B cell (primary cell): ENCODE data around the gene PAK1IP1. TPM values are rescaled to one million over a fixed set of nuclear protein-coding genes. Genes with fewer than 3 reads are reported as not detected.

Experiments used
- ATAC-seq: fragments of 200-7000 bp; cut with Tn5 transposase; one replicate; pipeline ENCODE4 v1.10.0; 2021; ENCODE audit warnings: low read depth, mild to moderate bottlenecking, moderate number of reproducible peaks, moderate library complexity
- CTCF ChIA-PET: fragments of 350-600 bp; sonication (Branson Sonifier 250); formaldehyde crosslinking; loops from one replicate; lab custom pipeline; 2021; ENCODE audit warnings: antibody characterized with exemption, inconsistent platforms; lab: Charles Lee
- POLR2A ChIA-PET: fragments of 350-600 bp; sonication (Branson Sonifier 250); formaldehyde crosslinking; loops from one replicate; lab custom pipeline; 2021; ENCODE audit warnings: antibody characterized with exemption; lab: Charles Lee
- DNase-seq: peaks from one replicate; pipeline ENCODE4 v3.0.0; 2013
- H2AFZ ChIP-seq: 2 replicates; pipeline ENCODE4 v1.6.1; 2012; ENCODE audit warnings: mild to moderate bottlenecking, low read depth, low read length; ENCODE audit not compliant: insufficient read depth, poor library complexity, severe bottlenecking
- H3K27ac ChIP-seq, 2 donors: 1 replicate in 1 of 2; 2 replicates in 1 of 2; pipeline ENCODE4 v1.5.1; 2012 to 2013; ENCODE audit warnings: low read length in 2 of 2, mild to moderate bottlenecking in 2 of 2, moderate library complexity in 1 of 2
- H3K27me3 ChIP-seq, 4 experiments: fragments of 200-600 bp in 1 of 4; sonication (generic) in 1 of 4; replicated peaks in 1 of 4; 1 replicate in 2 of 4; 2 replicates in 2 of 4; pipeline versions ENCODE4 v1.6.1 to v1.7.0; 2013 to 2016; ENCODE audit warnings: low read length in 3 of 4, mild to moderate bottlenecking in 2 of 4, mixed read lengths in 1 of 4, moderate library complexity in 1 of 4; ENCODE audit not compliant: insufficient read depth in 4 of 4, control insufficient read depth in 3 of 4; ENCODE audit errors: control extremely low read depth in 1 of 4
- H3K36me3 ChIP-seq, 2 experiments: replicated peaks in 1 of 2; 1 replicate in 1 of 2; 2 replicates in 1 of 2; pipeline versions ENCODE4 v1.6.1 to v1.7.1; 2013; ENCODE audit warnings: low read length in 1 of 2; ENCODE audit not compliant: insufficient read depth in 2 of 2, control insufficient read depth in 1 of 2; ENCODE audit errors: control extremely low read depth in 1 of 2, extremely low read depth in 1 of 2
- H3K4me1 ChIP-seq, 2 donors: fragments of 200-600 bp in 1 of 2; sonication (generic) in 1 of 2; 1 replicate in 1 of 2; 2 replicates in 1 of 2; pipeline versions ENCODE4 v1.5.1 to v1.6.1; 2013 to 2017; ENCODE audit warnings: low read length in 2 of 2; ENCODE audit not compliant: control insufficient read depth in 2 of 2, insufficient read depth in 2 of 2
- H3K4me2 ChIP-seq: replicated peaks from 2 replicates; pipeline ENCODE3; 2012; ENCODE audit warnings: mild to moderate bottlenecking, low read depth, low read length; ENCODE audit not compliant: poor library complexity, severe bottlenecking
- H3K4me3 ChIP-seq, 5 experiments: fragments of 200-600 bp in 1 of 5; sonication (generic) in 1 of 5; 1 replicate in 3 of 5; 2 replicates in 2 of 5; pipeline versions ENCODE4 v1.5.1 to v1.7.0; 2011 to 2016; ENCODE audit warnings: low read length in 4 of 5, mild to moderate bottlenecking in 4 of 5, low read depth in 2 of 5, control low read depth in 1 of 5, moderate library complexity in 1 of 5; ENCODE audit not compliant: insufficient read depth in 1 of 5; ENCODE audit errors: control extremely low read depth in 1 of 5, extremely low read depth in 1 of 5
- H3K79me2 ChIP-seq: fragments of 200-600 bp; sonication (generic); one replicate; pipeline ENCODE4 v1.6.0; 2016; ENCODE audit warnings: low read length; ENCODE audit not compliant: control insufficient read depth, insufficient read depth
- H3K9ac ChIP-seq: fragments of 200-600 bp; sonication (generic); 2 replicates; pipeline ENCODE4 v1.6.1; 2017; ENCODE audit warnings: mild to moderate bottlenecking, low read length, moderate library complexity
- H3K9me3 ChIP-seq, 3 donors: one replicate each; pipeline versions ENCODE4 v1.6.1 to v1.7.1; 2013; ENCODE audit warnings: low read length in 2 of 3; ENCODE audit not compliant: control insufficient read depth in 2 of 3, insufficient read depth in 1 of 3; ENCODE audit errors: control extremely low read depth in 1 of 3
- H4K20me1 ChIP-seq: 2 replicates; pipeline ENCODE4 v1.6.0; 2012; ENCODE audit warnings: mild to moderate bottlenecking, low read length; ENCODE audit not compliant: insufficient read depth, control insufficient read depth, poor library complexity, severe bottlenecking
- H3K27ac Mint-ChIP-seq: one replicate; pipeline ENCODE4 v1.8.0; 2021; ENCODE audit warnings: mixed read lengths
- H3K27me3 Mint-ChIP-seq: one replicate; pipeline ENCODE4 v1.8.0; 2021; ENCODE audit warnings: mixed read lengths
- H3K4me1 Mint-ChIP-seq: one replicate; pipeline ENCODE4 v1.8.0; 2021; ENCODE audit warnings: mixed read lengths
- H3K4me3 Mint-ChIP-seq: one replicate; pipeline ENCODE4 v1.8.0; 2021; ENCODE audit warnings: mixed read lengths
- H3K9me3 Mint-ChIP-seq: one replicate; pipeline ENCODE4 v1.8.0; 2022; ENCODE audit warnings: mixed read lengths; ENCODE audit not compliant: insufficient read depth
- EZH2 ChIP-seq: IDR thresholded peaks from 2 replicates; pipeline ENCODE4 v1.6.1; 2012; ENCODE audit warnings: borderline replicate concordance, low read depth, mild to moderate bottlenecking, moderate library complexity, low read length; ENCODE audit not compliant: insufficient read depth, poor library complexity, severe bottlenecking
- WGBS: methylation state at CpG from one replicate; pipeline ENCODE4 v1.1.5; 2013; ENCODE audit warnings: missing lambda C conversion rate; ENCODE audit not compliant: insufficient coverage; 5-methylcytosine and 5-hydroxymethylcytosine counted together
- intact Hi-C: fragments of 100-400 bp; cut with micrococcal nuclease; formaldehyde crosslinking; loops from one replicate; pipeline ENCODE4 v1.10.0; 2022
- polyA plus RNA-seq: library from polyadenylated mRNA; depleted of rRNA; stranded (reverse); fragments of >200 nt; gene quantifications from 2 replicates; pipeline ENCODE4 v1.2.3, GENCODE V29; 2012
- total RNA-seq, 2 donors: library from RNA; stranded (reverse); fragments of 120-200 nt in 1 of 2; gene quantifications; 1 replicate in 1 of 2; 2 replicates in 1 of 2; pipeline versions ENCODE4 v1.2.3 to v1.2.4, GENCODE V29; 2013 to 2022
- TF ChIP-seq, protein P1 (sequence below): fragments of 200-600 bp; IDR thresholded peaks from one replicate; pipeline ENCODE4 v1.8.0; 2022; ENCODE audit warnings: antibody characterized with exemption, mild to moderate bottlenecking

PAK1IP1 gene
- total and polyA plus RNA-seq, 2 donors (not counting 1 experiment from before 2014, with no cell fraction given) = 3.8 to 6.1 TPM

DNA sequence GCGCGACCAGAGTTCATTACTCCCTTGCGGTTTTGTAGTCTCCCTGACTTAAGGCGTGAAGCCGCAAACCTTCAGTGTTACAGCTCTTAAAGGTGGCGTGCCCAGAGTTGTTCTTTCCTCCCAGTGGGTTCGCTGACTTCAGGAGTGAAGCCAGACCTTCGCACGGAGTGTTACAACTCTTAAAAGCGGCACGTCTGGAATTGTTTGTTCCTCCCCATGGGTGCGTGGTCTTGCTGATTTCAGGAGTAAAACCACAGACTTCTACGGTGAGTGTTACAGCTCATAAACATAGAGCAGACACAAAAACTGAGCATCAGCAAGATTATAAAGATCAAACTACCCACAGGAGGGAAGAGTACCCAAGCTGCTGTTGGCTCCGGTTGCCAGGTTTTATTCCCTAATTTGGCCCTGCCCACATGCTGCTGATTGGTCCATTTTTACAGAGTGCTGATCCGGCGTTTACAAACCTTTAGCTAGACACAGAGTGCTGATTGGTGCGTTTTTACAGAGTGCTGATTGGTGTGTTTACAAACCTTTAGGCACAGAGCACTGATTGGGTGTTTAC lies 38.5 kb downstream of the PAK1IP1 start:
- POLR2A ChIA-PET = interaction anchor here (0.5 kb wide), 1 partner anchor 38 kb away, joined by 3 read pairs; the partner anchor contains the start of gene PAK1IP1
- Mint-ChIP-seq H3K9me3 (no peaks in the 10 kb centered on the region), H3K4me3 (no peak overlapping the region), H3K4me1 (no peaks in the 10 kb centered on the region), H3K27ac (no peak overlapping the region), H3K27me3 (no peaks in the 10 kb centered on the region)
- Histone ChIP-seq H3K9ac (no peak overlapping the region), H3K79me2 (no peaks in the 10 kb centered on the region), H3K27ac (no peak overlapping the region), H4K20me1 (no peaks in the 10 kb centered on the region), H3K9me3 (no peaks in the 10 kb centered on the region), H3K36me3 (peaks cover 2 to 11% of the 10 kb centered on the region in 2 experiments), H3K4me2 (no peak overlapping the region), H3K4me3 (no peak overlapping the region), H3K4me1 (no peaks in the 10 kb centered on the region), H3K27me3 (no peaks in the 10 kb centered on the region), H2AFZ (no peak overlapping the region)
- DNase-seq (no peak), ATAC-seq (no peak)
- TF ChIP-seq, protein P1, sequence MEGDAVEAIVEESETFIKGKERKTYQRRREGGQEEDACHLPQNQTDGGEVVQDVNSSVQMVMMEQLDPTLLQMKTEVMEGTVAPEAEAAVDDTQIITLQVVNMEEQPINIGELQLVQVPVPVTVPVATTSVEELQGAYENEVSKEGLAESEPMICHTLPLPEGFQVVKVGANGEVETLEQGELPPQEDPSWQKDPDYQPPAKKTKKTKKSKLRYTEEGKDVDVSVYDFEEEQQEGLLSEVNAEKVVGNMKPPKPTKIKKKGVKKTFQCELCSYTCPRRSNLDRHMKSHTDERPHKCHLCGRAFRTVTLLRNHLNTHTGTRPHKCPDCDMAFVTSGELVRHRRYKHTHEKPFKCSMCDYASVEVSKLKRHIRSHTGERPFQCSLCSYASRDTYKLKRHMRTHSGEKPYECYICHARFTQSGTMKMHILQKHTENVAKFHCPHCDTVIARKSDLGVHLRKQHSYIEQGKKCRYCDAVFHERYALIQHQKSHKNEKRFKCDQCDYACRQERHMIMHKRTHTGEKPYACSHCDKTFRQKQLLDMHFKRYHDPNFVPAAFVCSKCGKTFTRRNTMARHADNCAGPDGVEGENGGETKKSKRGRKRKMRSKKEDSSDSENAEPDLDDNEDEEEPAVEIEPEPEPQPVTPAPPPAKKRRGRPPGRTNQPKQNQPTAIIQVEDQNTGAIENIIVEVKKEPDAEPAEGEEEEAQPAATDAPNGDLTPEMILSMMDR = no peak
- TF ChIP-seq EZH2 = no peak
- intact Hi-C loops = no loop called here
- 97% methylated on average over 14 of the region's 17 CpGs for WGBS
- CTCF ChIA-PET = interaction anchor here (0.6 to 1.5 kb wide), 2 partner anchors 13 to 21 kb away, joined by 3 to 5 read pairs; no protein-coding TSS in a partner anchor

DNA sequence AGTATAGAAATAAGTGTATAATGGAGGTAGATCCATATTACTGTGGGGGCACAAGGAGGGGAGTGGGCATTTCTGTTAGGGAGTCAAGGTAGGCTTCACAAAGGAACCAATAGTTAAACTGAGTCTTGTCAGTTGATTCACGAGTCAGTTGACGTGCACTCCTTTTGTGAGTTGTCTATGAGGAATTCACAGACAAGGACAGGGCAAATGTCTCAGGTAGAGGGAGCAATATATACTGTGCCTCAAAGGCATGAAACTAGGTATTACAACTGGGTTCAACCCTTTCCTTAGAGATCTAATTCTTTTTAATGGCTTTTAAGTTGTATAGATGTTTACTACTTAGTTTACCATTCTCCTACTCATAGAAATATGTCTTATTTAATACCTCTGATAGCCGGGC lies 39.1 kb downstream of the PAK1IP1 start:
- no peaks in the 10 kb centered on the region for H3K4me1 ChIP-seq
- 100% methylated on average over 2 of the region's 3 CpGs for WGBS
- H3K4me3 Mint-ChIP-seq = no peak overlapping the region
- ChIA-PET POLR2A (no interaction called here), CTCF (no interaction called here)
- intact Hi-C loops = no loop called here
- no peaks in the 10 kb centered on the region for H3K4me1 Mint-ChIP-seq
- H4K20me1 ChIP-seq = no peaks in the 10 kb centered on the region
- H3K4me3 ChIP-seq = no peak overlapping the region
- H3K9ac ChIP-seq = no peak overlapping the region
- DNase-seq = no peak
- no peaks in the 10 kb centered on the region for H3K9me3 Mint-ChIP-seq
- H3K27ac ChIP-seq = no peak overlapping the region
- no peaks in the 10 kb centered on the region for H3K9me3 ChIP-seq
- no peak overlapping the region for H3K4me2 ChIP-seq
- no peak overlapping the region for H3K27ac Mint-ChIP-seq
- no peaks in the 10 kb centered on the region for H3K27me3 Mint-ChIP-seq
- H3K36me3 ChIP-seq = peaks cover 0 to 8% of the 10 kb centered on the region in 2 experiments
- no peaks in the 10 kb centered on the region for H3K27me3 ChIP-seq
- H2AFZ ChIP-seq = no peak overlapping the region
- H3K79me2 ChIP-seq = no peaks in the 10 kb centered on the region
- ATAC-seq = no peak
- TF ChIP-seq EZH2 = no peak
- TF ChIP-seq, protein P1 = no peak
